Measurements from ENCODE around the gene ANGPTL2. TPM values are rescaled to one million over a fixed set of nuclear protein-coding genes. Genes with fewer than 3 reads are reported as not detected.

ANGPTL2 gene
- polyA plus RNA-seq, 2 of the 4 experiments (the other 2 are of a cell fraction): 0.06 TPM; not detected in 1

- no peak for TF ChIP-seq ZC3H11A (IDR thresholded peaks at IDR 0.05)
Observed at GRCh38 chr9:127133739-127134167, 11.3 kb upstream of the ANGPTL2 start (continued).

- peaks cover 14% of the 10 kb centered on the region for H3K4me1 ChIP-seq
- WGBS (ENCODE audit: missing lambda C conversion rate): 40% methylated on average over 15 of the region's 15 CpGs
- ATAC-seq (peak in 1 of 2 experiments; percentile 74; a peak in 4 of 6 replicates), DNase-seq (ENCODE audit: low read depth in 1 of 2, low spot score in 1 of 2) (peak in 1 of 2 experiments; percentile 24), FAIRE-seq (no peak)
- H3K9me3 ChIP-seq: no peaks in the 10 kb centered on the region
- peak overlapping the region; percentile 39; the same call in 2 of the 3 replicates for H3K4me2 ChIP-seq
- H3K27ac ChIP-seq: peak overlapping the region in 1 of 2 experiments; percentile 51; a peak in 1 of 6 replicates
- ChIA-PET CTCF (interaction anchor here (0.7 to 6.5 kb wide), 5 partner anchors 8 to 168 kb away, joined by 3 to 27 read pairs (median 4); partner anchors contain the start of gene ANGPTL2), POLR2A (interaction anchor here (0.6 kb wide), 1 partner anchor 288 kb away, joined by 4 read pairs; no protein-coding TSS in a partner anchor)
- TF ChIP-seq GATA3 (IDR thresholded peaks at IDR 0.05; ENCODE audit: borderline replicate concordance) (no peak), FOSB (CRISPR knock-in tag; IDR thresholded peaks at IDR 0.05) (no peak), ZNF302 (CRISPR knock-in tag; IDR thresholded peaks at IDR 0.05) (no peak), SMC3 (IDR thresholded peaks at IDR 0.05) (no peak), PHF8 (IDR thresholded peaks at IDR 0.05; ENCODE audit: borderline replicate concordance, low read depth) (no peak), MAZ (IDR thresholded peaks at IDR 0.05; ENCODE audit: borderline replicate concordance, low read depth, low read length) (no peak), FOSL2 (IDR thresholded peaks at IDR 0.05) (no peak), FOSL2 (CRISPR knock-in tag; IDR thresholded peaks at IDR 0.05) (no peak), ELK1 (IDR thresholded peaks at IDR 0.05; ENCODE audit: low read depth, low read length) (no peak), ZSCAN20 (CRISPR knock-in tag; IDR thresholded peaks at IDR 0.05) (no peak), CHD4 (IDR thresholded peaks at IDR 0.05; ENCODE audit: borderline replicate concordance) (no peak), JUN (IDR thresholded peaks at IDR 0.05) (no peak), RNF2 (IDR thresholded peaks at IDR 0.05; ENCODE audit: borderline replicate concordance, low read depth) (no peak), TP53 (CRISPR knock-in tag; IDR thresholded peaks at IDR 0.05) (no peak), KDM5A (IDR thresholded peaks at IDR 0.05) (no peak), NR3C1 (IDR thresholded peaks at IDR 0.05) (no peak), JUNB (IDR thresholded peaks at IDR 0.05) (no peak)
- H3K4me3 ChIP-seq: no peak overlapping the region
Observed at GRCh38 chr9:127132921-127133647, 10.6 kb upstream of the ANGPTL2 start.

- POLR2A ChIA-PET: no interaction called here
- DNase-seq (ENCODE audit: low read depth in 1 of 2, low spot score in 1 of 2): no peak
- no peak for ATAC-seq
- no peak for FAIRE-seq
- no peak for TF ChIP-seq TP53 (CRISPR knock-in tag; IDR thresholded peaks at IDR 0.05)
- TF ChIP-seq NFE2L2 (conservative IDR thresholded peaks at IDR 0.05; ENCODE audit: low read length): no peak
- TF ChIP-seq HEYL (CRISPR knock-in tag; IDR thresholded peaks at IDR 0.05): no peak
- no peak for TF ChIP-seq NR3C1 (IDR thresholded peaks at IDR 0.05)
- TF ChIP-seq RAD21 (conservative IDR thresholded peaks at IDR 0.05 in 1 of 2, IDR thresholded peaks at IDR 0.05 in 1 of 2): no peak
- no peak for TF ChIP-seq EHF (CRISPR knock-in tag; IDR thresholded peaks at IDR 0.05)
- TF ChIP-seq HMGXB4 (CRISPR knock-in tag; IDR thresholded peaks at IDR 0.05; ENCODE audit: borderline replicate concordance): no peak
- TF ChIP-seq RNF2 (IDR thresholded peaks at IDR 0.05; ENCODE audit: borderline replicate concordance, low read depth): no peak
- TF ChIP-seq POLR2AphosphoS2 (conservative IDR thresholded peaks at IDR 0.05; ENCODE audit: low read length): no peak
- TF ChIP-seq FOXS1 (CRISPR knock-in tag; IDR thresholded peaks at IDR 0.05): no peak
- no peak for TF ChIP-seq CTCF (IDR thresholded peaks at IDR 0.05)
- no peak for TF ChIP-seq MAZ (IDR thresholded peaks at IDR 0.05; ENCODE audit: borderline replicate concordance, low read depth, low read length)
- no peak for TF ChIP-seq NPAS2 (CRISPR knock-in tag; IDR thresholded peaks at IDR 0.05; ENCODE audit: borderline replicate concordance)
- TF ChIP-seq EP300 (IDR thresholded peaks at IDR 0.05): no peak
- no peak for TF ChIP-seq MAFK (IDR thresholded peaks at IDR 0.05; ENCODE audit: partially characterized antibody)
- no peak for TF ChIP-seq ZNF302 (CRISPR knock-in tag; IDR thresholded peaks at IDR 0.05)
- no peak for TF ChIP-seq USF2 (IDR thresholded peaks at IDR 0.05)
- TF ChIP-seq CHD2 (IDR thresholded peaks at IDR 0.05; ENCODE audit: low read length, partially characterized antibody): no peak
- Histone ChIP-seq H3K4me2 (no peak overlapping the region), H3K4me1 (peaks cover 14% of the 10 kb centered on the region), H3K4me3 (no peak overlapping the region), H3K27ac (no peak overlapping the region), H3K9me3 (no peaks in the 10 kb centered on the region)
- CTCF ChIA-PET: interaction anchor here (1.4 to 6.5 kb wide), 2 partner anchors 9 to 12 kb away, joined by 3 to 27 read pairs; partner anchors contain the start of gene ANGPTL2
- WGBS (ENCODE audit: missing lambda C conversion rate): 95% methylated on average over 4 of the region's 4 CpGs
Observed at GRCh38 chr9:127132375-127132774, 9.9 kb upstream of the ANGPTL2 start.

Measured in A549 (cell line).